Adipose tissue (tissue), 3 donors: ENCODE results near the gene CEP290. TPM values are rescaled to one million over a fixed set of nuclear protein-coding genes. Genes with fewer than 3 reads are reported as not detected.
"Not testable (repeated sequence)": the region's sequence is repeated elsewhere in the genome, so short reads cannot be mapped to it uniquely, and the experiment has no call there.

ENCODE experiments used
- H3K27ac ChIP-seq: one replicate; pipeline ENCODE4 v1.5.1; 2013; ENCODE audit warnings: low read depth, low read length
- WGBS, 3 donors: extraction: QIAGEN DNeasy Blood & Tissue Kit; methylation state at CpG; one replicate each; pipeline ENCODE4 v1.1.7; 2013; 5-methylcytosine and 5-hydroxymethylcytosine counted together
- polyA plus RNA-seq, 3 donors: library from polyadenylated mRNA; stranded (reverse); fragments of 200-250 nt; gene quantifications; one replicate each; pipeline ENCODE4 v1.2.3, GENCODE V29; 2013
- donor health status: healthy with polysubstance abuse.
- donor health status: Bipolar disorder and iron deficiency.
- donor health status: healthy.

CEP290 gene
- polyA plus RNA-seq, 3 donors: 2.5 to 8.5 (median 3.2) TPM

GRCh38 chr12:88062474-88062873 is 79.4 kb downstream of the CEP290 start:
- WGBS, 3 donors: 54 to 91% (median 59%) methylated on average over 1 of the region's 1 CpG
- H3K27ac ChIP-seq: no peak overlapping the region

DNA sequence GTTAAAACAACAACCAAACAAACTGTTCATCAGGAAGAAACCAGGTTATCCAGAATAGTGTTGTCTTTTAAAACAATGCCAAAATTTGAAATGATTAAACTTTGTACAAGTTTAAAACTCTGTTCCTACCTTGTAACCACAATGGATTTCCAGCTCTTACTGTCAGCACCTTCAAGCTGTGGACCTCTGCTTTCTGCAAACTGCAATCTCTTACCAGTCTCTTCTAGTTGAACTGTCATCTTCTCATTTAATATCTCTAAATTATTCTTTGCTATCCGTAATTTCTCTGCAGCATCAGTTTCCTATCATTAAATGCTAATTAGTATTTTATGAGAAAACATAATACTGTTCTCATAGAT is 83.2 kb downstream of the CEP290 start:
- no peak overlapping the region for H3K27ac ChIP-seq
- 91 to 96% (median 95%) methylated on average over 1 of the region's 1 CpG for WGBS, 3 donors

DNA sequence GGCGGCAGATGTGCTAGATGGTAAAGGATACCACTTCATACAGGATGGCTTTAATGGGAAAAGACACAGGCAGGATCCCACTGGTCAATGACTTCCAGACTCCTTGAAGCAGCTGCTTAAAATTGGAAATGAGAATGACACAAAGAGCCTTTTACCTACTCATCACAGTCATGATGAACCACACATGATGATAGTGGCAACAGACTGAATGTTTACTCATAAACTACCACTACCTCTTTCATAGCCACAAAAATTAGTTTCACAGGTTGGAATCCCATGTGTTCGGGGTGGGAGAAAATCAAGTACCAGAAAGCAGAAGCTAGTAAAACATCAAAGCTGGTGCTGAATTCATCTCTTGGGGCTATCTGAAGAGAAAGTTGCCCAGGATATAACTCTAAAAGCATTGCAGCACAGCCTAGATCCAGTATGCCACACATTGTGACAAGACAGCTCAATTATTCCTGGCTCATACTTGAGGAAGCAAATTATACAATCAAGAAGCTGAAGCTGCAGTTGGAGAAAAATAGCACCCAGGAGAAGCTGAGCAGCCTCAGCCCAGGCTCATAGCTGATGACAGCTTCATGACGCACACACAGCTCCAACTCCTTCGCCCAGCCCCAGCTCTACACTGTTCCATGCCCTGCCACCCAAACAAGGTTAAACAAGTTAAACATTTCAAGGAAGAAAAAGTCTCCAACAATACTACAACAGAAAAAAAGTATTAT is 83.7 kb downstream of the CEP290 start:
- WGBS, 3 donors: 95 to 98% (median 97%) methylated on average over 4 of the region's 4 CpGs

GRCh38 chr12:88056571-88056970 is 85.3 kb downstream of the CEP290 start:
- 81 to 87% (median 84%) methylated on average over 2 of the region's 2 CpGs for WGBS, 3 donors
- H3K27ac ChIP-seq: no peak overlapping the region

More for the DNA sequence above, 83.7 kb downstream of the CEP290 start:
- H3K27ac ChIP-seq: no peak overlapping the region

DNA sequence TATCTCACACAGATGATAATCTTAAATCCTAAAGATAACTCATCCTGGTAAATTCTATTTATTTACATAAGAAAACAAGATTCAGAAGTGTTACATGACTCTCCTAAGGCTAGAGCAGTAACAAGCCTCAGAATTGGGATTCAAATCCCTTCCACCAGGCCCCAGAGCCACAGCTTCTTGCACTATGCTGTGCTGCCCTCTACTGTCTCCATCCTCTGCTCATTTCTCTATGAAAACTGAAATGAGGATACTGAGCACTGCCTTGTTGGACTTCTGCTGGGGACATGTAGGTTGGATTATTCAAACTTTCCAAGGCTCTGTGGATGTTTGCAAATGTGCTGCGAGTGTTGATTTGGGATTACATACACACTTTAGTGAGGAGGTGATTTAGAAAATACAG is 89.2 kb downstream of the CEP290 start:
- WGBS, 3 donors: 90 to 95% (median 92%) methylated on average over 1 of the region's 1 CpG
- H3K27ac ChIP-seq: no peak overlapping the region

DNA sequence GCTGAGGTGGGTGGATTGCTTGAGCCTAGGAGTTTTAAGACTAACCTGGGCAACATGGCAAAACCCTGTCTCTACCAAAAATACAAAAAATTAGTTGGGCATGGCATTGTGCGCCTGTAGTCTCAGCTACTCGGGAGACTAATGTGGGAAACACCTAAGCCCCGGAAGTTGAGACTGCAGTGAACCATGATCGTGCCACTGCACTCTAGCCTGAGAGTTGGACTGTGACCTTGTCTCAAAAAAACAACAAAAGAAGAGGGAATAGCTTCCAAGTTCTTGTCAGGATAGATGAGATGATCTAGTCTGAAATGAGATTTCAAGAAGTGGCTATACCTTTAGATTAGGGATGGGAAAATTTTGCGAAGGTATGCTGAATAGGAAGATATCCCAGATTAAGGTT is 97.9 kb downstream of the CEP290 start:
- no peak overlapping the region for H3K27ac ChIP-seq
- WGBS, 3 donors: 94 to 99% (median 97%) methylated on average over 5 of the region's 5 CpGs

GRCh38 chr12:88037770-88038169 is 104.1 kb downstream of the CEP290 start:
- 53 to 93% (median 89%) methylated on average over 1 of the region's 1 CpG for WGBS, 3 donors
- H3K27ac ChIP-seq: no peak overlapping the region

DNA sequence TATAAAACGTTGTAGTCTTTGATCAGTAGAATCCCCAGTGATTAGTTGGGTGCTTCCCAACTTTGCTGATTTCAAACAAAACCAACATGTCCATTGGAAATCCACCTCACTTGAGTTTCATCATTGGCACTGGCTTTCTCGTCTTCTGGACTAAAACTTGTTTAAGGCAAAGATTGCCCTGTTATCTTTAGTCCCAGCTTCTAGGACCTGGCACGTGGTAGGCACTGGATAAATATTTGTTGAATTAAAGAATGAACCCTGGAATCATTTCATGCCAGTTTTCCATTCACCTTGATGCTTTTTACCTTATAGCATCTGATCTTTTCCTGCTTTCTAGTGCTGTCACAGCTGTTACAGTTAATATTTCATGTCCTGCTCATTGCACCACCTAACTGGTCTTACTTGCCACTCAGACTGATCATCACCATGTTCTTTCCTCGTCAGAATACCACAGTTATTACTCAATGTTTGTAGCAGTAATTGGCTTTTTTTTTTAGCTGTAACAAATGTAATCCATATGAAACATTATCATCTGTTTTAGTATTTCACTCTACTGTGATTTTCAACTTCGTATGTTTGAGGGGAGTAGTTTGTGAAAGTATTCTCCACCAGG is 105.4 kb downstream of the CEP290 start:
- H3K27ac ChIP-seq: no peak overlapping the region
- WGBS, 3 donors: 22 to 32% (median 30%) methylated on average over 5 of the region's 5 CpGs

GRCh38 chr12:88035907-88036289 is 106.0 kb downstream of the CEP290 start:
- H3K27ac ChIP-seq: no peak overlapping the region
- 2 to 6% (median 3%) methylated on average over 5 of the region's 5 CpGs for WGBS, 3 donors

GRCh38 chr12:88035271-88035906 is 106.5 kb downstream of the CEP290 start:
- 0% methylated on average over 54 of the region's 54 CpGs for WGBS, 3 donors
- H3K27ac ChIP-seq: no peak overlapping the region

DNA sequence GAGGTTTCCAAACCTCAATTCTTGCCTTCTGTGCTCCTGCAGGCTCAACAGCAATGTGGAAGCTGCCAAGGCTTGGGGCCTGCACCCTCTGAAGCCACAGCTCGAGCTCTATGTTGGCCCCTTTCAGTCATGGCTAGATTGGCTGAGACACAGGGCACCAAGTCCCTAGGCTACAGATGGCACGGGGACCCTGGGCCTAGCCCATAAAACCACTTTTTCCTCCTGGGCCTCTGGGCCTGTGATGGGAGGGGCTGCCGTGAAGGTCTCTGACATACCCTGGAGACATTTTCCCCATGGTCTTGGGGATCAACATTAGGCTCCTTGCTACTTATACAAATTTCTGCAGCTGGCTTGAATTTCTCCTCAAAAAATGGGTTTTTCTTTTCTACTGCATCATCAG is 110.7 kb downstream of the CEP290 start:
- not testable (repeated sequence) for H3K27ac ChIP-seq
- 84 to 90% (median 90%) methylated on average over 3 of the region's 3 CpGs for WGBS, 3 donors

DNA sequence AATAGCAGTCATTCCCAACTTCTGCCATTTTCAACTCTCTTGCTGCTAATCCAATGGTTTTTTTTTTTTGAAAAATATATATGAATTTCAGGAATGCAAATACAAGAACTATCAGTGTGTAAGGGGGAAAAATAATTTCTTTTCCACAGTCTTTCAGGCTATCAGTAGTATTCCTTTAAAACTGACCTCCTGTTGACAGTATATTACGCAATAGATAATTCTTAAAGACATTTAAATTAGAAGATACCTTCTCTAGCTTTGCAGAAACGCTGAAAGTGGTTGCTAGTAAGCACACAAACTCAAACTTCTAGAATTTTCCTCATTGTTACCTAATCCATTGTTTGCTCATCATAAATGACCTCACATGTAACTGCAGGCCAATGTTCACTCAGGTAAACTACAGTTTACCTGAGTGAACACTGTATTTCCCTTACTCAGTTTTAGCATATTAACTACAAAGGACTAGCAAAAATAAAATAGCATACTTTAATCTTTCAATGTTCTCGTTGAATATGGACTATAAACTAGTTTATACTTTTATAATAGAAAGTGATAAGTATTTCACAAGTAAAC is 112.7 kb downstream of the CEP290 start, which contains the start of gene C12orf50:
C12orf50 (minus strand) TSS at position 309 of the 573 bp plus-strand sequence. CDS start 2,439 bp downstream, outside the sequence.
- WGBS, 3 donors: 43 to 56% (median 54%) methylated on average over 3 of the region's 3 CpGs
- no peak within 1 kb of the TSS for H3K27ac ChIP-seq

GRCh38 chr12:88026196-88026595 is 115.7 kb downstream of the CEP290 start:
- WGBS, 3 donors: 84 to 100% (median 87%) methylated on average over 1 of the region's 1 CpG

GRCh38 chr12:88017964-88018363 is 123.9 kb downstream of the CEP290 start:
- WGBS, 3 donors: 72 to 84% (median 73%) methylated on average over 3 of the region's 3 CpGs
- H3K27ac ChIP-seq: no peak overlapping the region

More at GRCh38 chr12:88026196-88026595, 115.7 kb downstream of the CEP290 start:
- no peak overlapping the region for H3K27ac ChIP-seq

- WGBS, 3 donors: 18 to 53% (median 26%) methylated on average over 1 of the region's 1 CpG
- H3K27ac ChIP-seq: no peak overlapping the region
Observed at GRCh38 chr12:88015825-88016224, 126.1 kb downstream of the CEP290 start.

- no peak overlapping the region for H3K27ac ChIP-seq
- 54 to 74% (median 59%) methylated on average over 5 of the region's 5 CpGs for WGBS, 3 donors
Observed at GRCh38 chr12:88011755-88012154, 130.1 kb downstream of the CEP290 start.

- 82 to 86% (median 83%) methylated on average over 4 of the region's 4 CpGs for WGBS, 3 donors
- H3K27ac ChIP-seq: no peak overlapping the region
Observed at GRCh38 chr12:88006351-88006750, 135.5 kb downstream of the CEP290 start.

- no peak overlapping the region for H3K27ac ChIP-seq
- WGBS, 3 donors: 83 to 90% (median 83%) methylated on average over 2 of the region's 2 CpGs
Observed at GRCh38 chr12:88001327-88001726, 140.6 kb downstream of the CEP290 start.
